ENCODE data around the gene POLR3H.

- TF ChIP-seq SPI1 (IDR thresholded peaks at IDR 0.05; ENCODE audit: low read depth, low read length) (no peak), POLR2A (IDR thresholded peaks at IDR 0.05; ENCODE audit: low read depth, low read length) (no peak), POLR2AphosphoS5 (IDR thresholded peaks at IDR 0.05; ENCODE audit: low read depth, low read length) (no peak)
Measured at GRCh38 chr22:41565403-41566054, 21.3 kb upstream of the POLR3H start.

Measured in GM12891 (cell line).